Memory B cell (primary cell): ENCODE data around the gene GPR152.

Experiments
- ATAC-seq: fragments of 150-1000 bp; cut with Tn5 transposase; 2 replicates; pipeline ENCODE4 v1.10.0; 2021; ENCODE audit warnings: low read depth, mild to moderate bottlenecking, moderate library complexity
- DNase-seq, 2 donors: peaks; one replicate each; pipeline ENCODE4 v3.0.0; 2022; ENCODE audit warnings: low spot score in 2 of 2
- H3K27ac Mint-ChIP-seq: one replicate; pipeline ENCODE4 v1.8.0; 2022; ENCODE audit warnings: mild to moderate bottlenecking, moderate library complexity, mixed read lengths
- H3K27me3 Mint-ChIP-seq: one replicate; pipeline ENCODE4 v1.8.0; 2022; ENCODE audit warnings: mixed read lengths
- H3K36me3 Mint-ChIP-seq: one replicate; pipeline ENCODE4 v1.8.0; 2022; ENCODE audit warnings: mild to moderate bottlenecking, mixed read lengths
- H3K4me1 Mint-ChIP-seq: one replicate; pipeline ENCODE4 v1.8.0; 2022; ENCODE audit warnings: mixed read lengths
- H3K4me3 Mint-ChIP-seq: one replicate; pipeline ENCODE4 v1.8.0; 2022; ENCODE audit warnings: mild to moderate bottlenecking, moderate library complexity, mixed read lengths
- H3K9me3 Mint-ChIP-seq: one replicate; pipeline ENCODE4 v1.8.0; 2022; ENCODE audit warnings: mixed read lengths

The GPR152 gene

GRCh38 chr11:67422891-67423290 is 29.6 kb downstream of the GPR152 start:
- DNase-seq = no peak
- Mint-ChIP-seq H3K9me3 (no peaks in the 10 kb centered on the region), H3K4me3 (peak overlapping the region; percentile 33), H3K4me1 (peaks cover 27% of the 10 kb centered on the region), H3K36me3 (peaks cover 1% of the 10 kb centered on the region), H3K27ac (no peak overlapping the region), H3K27me3 (no peaks in the 10 kb centered on the region)
- no peak for ATAC-seq

GRCh38 chr11:67421430-67422031 is 31.0 kb downstream of the GPR152 start:
- peak overlapping the region; percentile 87 for H3K4me3 Mint-ChIP-seq
- no peak for ATAC-seq
- peaks cover 1% of the 10 kb centered on the region for H3K36me3 Mint-ChIP-seq
- no peaks in the 10 kb centered on the region for H3K27me3 Mint-ChIP-seq
- peak overlapping the region; percentile 65 for H3K27ac Mint-ChIP-seq
- no peaks in the 10 kb centered on the region for H3K9me3 Mint-ChIP-seq
- peaks cover 38% of the 10 kb centered on the region for H3K4me1 Mint-ChIP-seq
- no peak for DNase-seq

- peaks cover 45% of the 10 kb centered on the region for H3K4me1 Mint-ChIP-seq
- peaks cover 1% of the 10 kb centered on the region for H3K36me3 Mint-ChIP-seq
- peak overlapping the region; percentile 87 for H3K4me3 Mint-ChIP-seq
- ATAC-seq = peak; percentile 80
- H3K27me3 Mint-ChIP-seq = no peaks in the 10 kb centered on the region
- H3K9me3 Mint-ChIP-seq = no peaks in the 10 kb centered on the region
- peak overlapping the region; percentile 78 for H3K27ac Mint-ChIP-seq
- peak; percentile 98 to 99 for DNase-seq
Measured at GRCh38 chr11:67420646-67421429, 31.7 kb downstream of the GPR152 start.

GRCh38 chr11:67420147-67420645 is 32.3 kb downstream of the GPR152 start:
- DNase-seq = no peak
- Mint-ChIP-seq H3K4me3 (peak overlapping the region; percentile 87), H3K4me1 (peaks cover 46% of the 10 kb centered on the region)

GRCh38 chr11:67419325-67420049 is 33.0 kb downstream of the GPR152 start:
- ATAC-seq (no peak), DNase-seq (no peak)
- Mint-ChIP-seq H3K9me3 (no peaks in the 10 kb centered on the region), H3K4me3 (peak overlapping the region; percentile 87), H3K36me3 (no peaks in the 10 kb centered on the region), H3K27me3 (no peaks in the 10 kb centered on the region), H3K4me1 (peaks cover 44% of the 10 kb centered on the region), H3K27ac (peak overlapping the region; percentile 78)

More at GRCh38 chr11:67420147-67420645, 32.3 kb downstream of the GPR152 start:
- no peak for ATAC-seq
- H3K27ac Mint-ChIP-seq = peak overlapping the region; percentile 78
- no peaks in the 10 kb centered on the region for H3K27me3 Mint-ChIP-seq
- peaks cover 1% of the 10 kb centered on the region for H3K36me3 Mint-ChIP-seq
- H3K9me3 Mint-ChIP-seq = no peaks in the 10 kb centered on the region

GRCh38 chr11:67418476-67419281 is 33.9 kb downstream of the GPR152 start:
- H3K36me3 Mint-ChIP-seq = no peaks in the 10 kb centered on the region
- ATAC-seq (peak; percentile 58), DNase-seq (peak; percentile 70 to 74)
- no peaks in the 10 kb centered on the region for H3K9me3 Mint-ChIP-seq
- H3K4me1 Mint-ChIP-seq = peaks cover 43% of the 10 kb centered on the region
- no peaks in the 10 kb centered on the region for H3K27me3 Mint-ChIP-seq
- H3K4me3 Mint-ChIP-seq = peak overlapping the region; percentile 87
- peak overlapping the region; percentile 78 for H3K27ac Mint-ChIP-seq

- H3K27me3 Mint-ChIP-seq = no peaks in the 10 kb centered on the region
- H3K9me3 Mint-ChIP-seq = no peaks in the 10 kb centered on the region
- peak overlapping the region; percentile 78 for H3K27ac Mint-ChIP-seq
- ATAC-seq = no peak
- H3K4me1 Mint-ChIP-seq = peaks cover 49% of the 10 kb centered on the region
- no peak for DNase-seq
- no peaks in the 10 kb centered on the region for H3K36me3 Mint-ChIP-seq
- H3K4me3 Mint-ChIP-seq = peak overlapping the region; percentile 87
Measured at GRCh38 chr11:67417425-67417824, 35.1 kb downstream of the GPR152 start.

- Mint-ChIP-seq H3K4me1 (peaks cover 56% of the 10 kb centered on the region), H3K4me3 (peak overlapping the region; percentile 87), H3K36me3 (no peaks in the 10 kb centered on the region), H3K27ac (peak overlapping the region; percentile 71), H3K27me3 (no peaks in the 10 kb centered on the region), H3K9me3 (no peaks in the 10 kb centered on the region)
- ATAC-seq (peak; percentile 37), DNase-seq (peak in 1 of 2 donors; percentile 58)
Measured at GRCh38 chr11:67416416-67417335, 35.9 kb downstream of the GPR152 start.

- no peaks in the 10 kb centered on the region for H3K9me3 Mint-ChIP-seq
- peak within 1 kb of the TSS; percentile 80 for H3K27ac Mint-ChIP-seq
- peaks cover 59% of the 10 kb centered on the region for H3K4me1 Mint-ChIP-seq
- no peak for DNase-seq
- no peak for ATAC-seq
- no peaks in the 10 kb centered on the region for H3K27me3 Mint-ChIP-seq
- peak within 1 kb of the TSS; percentile 90 for H3K4me3 Mint-ChIP-seq
- no peaks in the 10 kb centered on the region for H3K36me3 Mint-ChIP-seq
Measured at GRCh38 chr11:67415501-67416304, 36.8 kb downstream of the GPR152 start, which contains the start of gene CARNS1. Gene CARNS1 (plus strand): TSS chr11:67415678. CDS start chr11:67416200, 522 bp downstream.

GRCh38 chr11:67413266-67413849 is 39.2 kb downstream of the GPR152 start:
- no peak for ATAC-seq
- H3K4me1 Mint-ChIP-seq = peaks cover 63% of the 10 kb centered on the region
- H3K4me3 Mint-ChIP-seq = peak overlapping the region; percentile 45
- no peaks in the 10 kb centered on the region for H3K9me3 Mint-ChIP-seq
- no peak for DNase-seq
- H3K27me3 Mint-ChIP-seq = no peaks in the 10 kb centered on the region
- peak overlapping the region; percentile 15 for H3K27ac Mint-ChIP-seq
- peaks cover 3% of the 10 kb centered on the region for H3K36me3 Mint-ChIP-seq

GRCh38 chr11:67412495-67413179 is 39.9 kb downstream of the GPR152 start:
- H3K4me3 Mint-ChIP-seq = peak overlapping the region; percentile 45
- ATAC-seq (no peak), DNase-seq (no peak)
- H3K36me3 Mint-ChIP-seq = peaks cover 4% of the 10 kb centered on the region
- peak overlapping the region; percentile 15 for H3K27ac Mint-ChIP-seq
- H3K4me1 Mint-ChIP-seq = peaks cover 63% of the 10 kb centered on the region
- H3K27me3 Mint-ChIP-seq = no peaks in the 10 kb centered on the region
- no peaks in the 10 kb centered on the region for H3K9me3 Mint-ChIP-seq
